ENCODE data around the gene LMF1. TPM values are rescaled to one million over a fixed set of nuclear protein-coding genes. Genes with fewer than 3 reads are reported as not detected.

The LMF1 gene
- total RNA-seq, 1 donor from 2014 or later = 13.6 TPM

GRCh38 chr16:879461-879861 is 91.3 kb downstream of the LMF1 start:
- DNase-seq = no peak

- no peak for DNase-seq
Measured at GRCh38 chr16:878886-879285, 91.9 kb downstream of the LMF1 start.

GRCh38 chr16:878072-878784 is 92.6 kb downstream of the LMF1 start:
- no peak for DNase-seq

- no peak for DNase-seq
Measured at GRCh38 chr16:877242-878071, 93.3 kb downstream of the LMF1 start.

GRCh38 chr16:876523-877241 is 94.1 kb downstream of the LMF1 start:
- DNase-seq = no peak

GRCh38 chr16:876041-876335 is 94.8 kb downstream of the LMF1 start:
- no peak for DNase-seq

GRCh38 chr16:875182-876040 is 95.4 kb downstream of the LMF1 start:
- no peak for DNase-seq

- DNase-seq = no peak
Measured at GRCh38 chr16:874366-875181, 96.2 kb downstream of the LMF1 start.

GRCh38 chr16:873889-874288 is 96.9 kb downstream of the LMF1 start:
- DNase-seq = no peak

- DNase-seq = no peak
Measured at GRCh38 chr16:873243-873661, 97.5 kb downstream of the LMF1 start.

- DNase-seq = no peak
Measured at GRCh38 chr16:872436-873242, 98.1 kb downstream of the LMF1 start.

GRCh38 chr16:871562-872345 is 99.0 kb downstream of the LMF1 start:
- DNase-seq = no peak

- no peak for DNase-seq
Measured at GRCh38 chr16:870856-871561, 99.8 kb downstream of the LMF1 start.

GRCh38 chr16:869823-870641 is 100.8 kb downstream of the LMF1 start:
- no peak for DNase-seq

GRCh38 chr16:868846-869822 is 101.7 kb downstream of the LMF1 start:
- DNase-seq = no peak

- no peak for DNase-seq
Measured at GRCh38 chr16:868386-868755, 102.4 kb downstream of the LMF1 start.

Data from skin of body (tissue), 2 donors.